Smooth muscle cell (in vitro differentiated cells): ENCODE data around the gene PARP8. TPM values are rescaled to one million over a fixed set of nuclear protein-coding genes. Genes with fewer than 3 reads are reported as not detected.

Experiments
- DNase-seq: peaks from one replicate; lab custom pipeline; 2025; ENCODE audit not compliant: unreplicated experiment; lab: John Stamatoyannopoulos, UW
- H2AFZ ChIP-seq: fragments of 200-600 bp; sonication (generic); 2 replicates; pipeline ENCODE4 v1.6.0; 2016; ENCODE audit warnings: antibody characterized with exemption, low read depth, mild to moderate bottlenecking
- H3F3A ChIP-seq: fragments of 200-600 bp; sonication (generic); 2 replicates; pipeline ENCODE4 v1.6.0; 2017; ENCODE audit warnings: antibody characterized with exemption, low read depth
- H3K27ac ChIP-seq: fragments of 200-600 bp; sonication (generic); 2 replicates; pipeline ENCODE4 v1.5.1; 2016; ENCODE audit warnings: low read depth, mild to moderate bottlenecking
- H3K27me3 ChIP-seq: fragments of 200-600 bp; sonication (generic); 2 replicates; pipeline ENCODE4 v1.6.1; 2016; ENCODE audit warnings: low read depth, mild to moderate bottlenecking
- H3K36me3 ChIP-seq: fragments of 200-600 bp; sonication (generic); 2 replicates; pipeline ENCODE4 v1.5.1; 2016; ENCODE audit warnings: low read depth
- H3K4me1 ChIP-seq: fragments of 200-600 bp; sonication (generic); 2 replicates; pipeline ENCODE4 v1.5.1; 2016; ENCODE audit warnings: low read depth
- H3K4me2 ChIP-seq: fragments of 200-600 bp; sonication (generic); 2 replicates; pipeline ENCODE4 v1.6.0; 2016; ENCODE audit warnings: mild to moderate bottlenecking
- H3K4me3 ChIP-seq: fragments of 200-600 bp; sonication (generic); 2 replicates; pipeline ENCODE4 v1.5.1; 2016; ENCODE audit warnings: mild to moderate bottlenecking
- H3K79me2 ChIP-seq: fragments of 200-600 bp; sonication (generic); 2 replicates; pipeline ENCODE4 v1.6.0; 2016; ENCODE audit warnings: low read depth, mild to moderate bottlenecking
- H3K9ac ChIP-seq: fragments of 200-600 bp; sonication (generic); 2 replicates; pipeline ENCODE4 v1.6.0; 2016; ENCODE audit warnings: low read depth
- H3K9me3 ChIP-seq: fragments of 200-600 bp; sonication (generic); replicated peaks from 2 replicates; pipeline ENCODE4 v1.5.1; 2016; ENCODE audit warnings: low read depth
- H4K20me1 ChIP-seq: fragments of 200-600 bp; sonication (generic); 2 replicates; pipeline ENCODE4 v1.6.0; 2016; ENCODE audit warnings: low read depth
- CTCF ChIP-seq: fragments of 200-600 bp; sonication (generic); IDR thresholded peaks from 2 replicates; pipeline ENCODE4 v1.5.1; 2017; ENCODE audit warnings: borderline replicate concordance, mild to moderate bottlenecking, antibody characterized with exemption; ENCODE audit not compliant: insufficient read depth, poor library complexity, severe bottlenecking
- WGBS: methylation state at CpG from one replicate; pipeline ENCODE4 v1.1.7; 2016; ENCODE audit warnings: low lambda C conversion rate; 5-methylcytosine and 5-hydroxymethylcytosine counted together
- polyA plus RNA-seq: library from polyadenylated mRNA; unstranded; fragments of >200 nt; fragmentation: Nextera tagmentation; extraction: Ambion mirVana; gene quantifications from 2 replicates; pipeline ENCODE4 v1.2.1, GENCODE V29; 2016
- total RNA-seq: library from RNA; depleted of rRNA; stranded (reverse); fragments of >200 nt; gene quantifications from 2 replicates; pipeline ENCODE4 v1.2.3, GENCODE V29; 2014

PARP8 gene
- total and polyA plus RNA-seq, 2 experiments from 2014 or later = 13.6 to 36.2 TPM

GRCh38 chr5:50697739-50698138 lies 31.3 kb downstream of the PARP8 start:
- H3F3A ChIP-seq = no peaks in the 10 kb centered on the region
- no peak overlapping the region for H3K4me3 ChIP-seq
- H3K79me2 ChIP-seq = peaks cover 49% of the 10 kb centered on the region
- H3K36me3 ChIP-seq = no peaks in the 10 kb centered on the region
- H3K27me3 ChIP-seq = no peaks in the 10 kb centered on the region
- no peak overlapping the region for H3K4me2 ChIP-seq
- H3K4me1 ChIP-seq = peaks cover 14% of the 10 kb centered on the region
- no peak overlapping the region for H2AFZ ChIP-seq
- no peak overlapping the region for H3K9ac ChIP-seq
- peaks cover 78% of the 10 kb centered on the region for H4K20me1 ChIP-seq
- no peaks in the 10 kb centered on the region for H3K9me3 ChIP-seq
- DNase-seq = no peak
- H3K27ac ChIP-seq = no peak overlapping the region
- no peak for TF ChIP-seq CTCF
- WGBS = 100% methylated on average over 1 of the region's 1 CpG

GRCh38 chr5:50699737-50700136 lies 33.3 kb downstream of the PARP8 start:
- no peak overlapping the region for H2AFZ ChIP-seq
- H3K4me2 ChIP-seq = no peak overlapping the region
- no peaks in the 10 kb centered on the region for H3K36me3 ChIP-seq
- no peak for TF ChIP-seq CTCF
- H3K79me2 ChIP-seq = peaks cover 57% of the 10 kb centered on the region
- no peaks in the 10 kb centered on the region for H3F3A ChIP-seq
- no peaks in the 10 kb centered on the region for H3K9me3 ChIP-seq
- H3K4me3 ChIP-seq = no peak overlapping the region
- no peak for DNase-seq
- H4K20me1 ChIP-seq = peaks cover 80% of the 10 kb centered on the region
- H3K4me1 ChIP-seq = no peaks in the 10 kb centered on the region
- WGBS = 74% methylated on average over 2 of the region's 2 CpGs
- H3K9ac ChIP-seq = no peak overlapping the region
- no peaks in the 10 kb centered on the region for H3K27me3 ChIP-seq
- H3K27ac ChIP-seq = peak overlapping the region; percentile 44

- Histone ChIP-seq H4K20me1 (peaks cover 73% of the 10 kb centered on the region), H3K4me3 (no peak overlapping the region), H3F3A (no peaks in the 10 kb centered on the region), H3K27me3 (no peaks in the 10 kb centered on the region), H3K9ac (no peak overlapping the region), H3K27ac (no peak overlapping the region), H2AFZ (no peak overlapping the region), H3K36me3 (no peaks in the 10 kb centered on the region), H3K4me1 (no peaks in the 10 kb centered on the region), H3K79me2 (peaks cover 64% of the 10 kb centered on the region), H3K4me2 (no peak overlapping the region), H3K9me3 (no peaks in the 10 kb centered on the region)
- 81% methylated on average over 4 of the region's 4 CpGs for WGBS
- no peak for DNase-seq
- TF ChIP-seq CTCF = no peak
These were observed 34.3 kb downstream of the PARP8 start for GRCh38 chr5:50700706-50701105.

- Histone ChIP-seq H3F3A (no peaks in the 10 kb centered on the region), H4K20me1 (peaks cover 66% of the 10 kb centered on the region), H3K9me3 (no peaks in the 10 kb centered on the region), H3K9ac (no peak overlapping the region), H3K27ac (no peak overlapping the region), H3K79me2 (peaks cover 71% of the 10 kb centered on the region), H2AFZ (no peak overlapping the region), H3K4me1 (no peaks in the 10 kb centered on the region), H3K36me3 (no peaks in the 10 kb centered on the region), H3K27me3 (no peaks in the 10 kb centered on the region), H3K4me2 (no peak overlapping the region), H3K4me3 (no peak overlapping the region)
- 95% methylated on average over 9 of the region's 9 CpGs for WGBS
- TF ChIP-seq CTCF = no peak
- DNase-seq = no peak
These were observed 36.4 kb downstream of the PARP8 start for GRCh38 chr5:50702615-50703366.
